ENCODE measurements around the gene COL11A2. TPM values are rescaled to one million over a fixed set of nuclear protein-coding genes. Genes with fewer than 3 reads are reported as not detected.
A peak's percentile ranks its signal among the peaks of the same experiment; 100 is the strongest.

Gene COL11A2
- total RNA-seq, 1 experiment from 2014 or later, result 3.7 TPM

- Mint-ChIP-seq H3K36me3 (peaks cover 12% of the 10 kb centered on the region), H3K27me3 (ENCODE audit: low read depth) (peaks cover 9% of the 10 kb centered on the region), H3K27ac (no peak overlapping the region; the same call in 1 of the 2 replicates), H3K9me3 (peaks cover 17% of the 10 kb centered on the region), H3K4me1 (peaks cover 23% of the 10 kb centered on the region), H3K4me3 (no peak overlapping the region)
- DNase-seq (ENCODE audit: low spot score), result no peak
- TF ChIP-seq TCF7 (CRISPR knock-in tag; IDR thresholded peaks at IDR 0.05; ENCODE audit: low read depth) (no peak), CTCF (IDR thresholded peaks at IDR 0.05) (peak; percentile 59; the same call in 1 of the 2 replicates)
- TF ChIP-seq, protein P1, sequence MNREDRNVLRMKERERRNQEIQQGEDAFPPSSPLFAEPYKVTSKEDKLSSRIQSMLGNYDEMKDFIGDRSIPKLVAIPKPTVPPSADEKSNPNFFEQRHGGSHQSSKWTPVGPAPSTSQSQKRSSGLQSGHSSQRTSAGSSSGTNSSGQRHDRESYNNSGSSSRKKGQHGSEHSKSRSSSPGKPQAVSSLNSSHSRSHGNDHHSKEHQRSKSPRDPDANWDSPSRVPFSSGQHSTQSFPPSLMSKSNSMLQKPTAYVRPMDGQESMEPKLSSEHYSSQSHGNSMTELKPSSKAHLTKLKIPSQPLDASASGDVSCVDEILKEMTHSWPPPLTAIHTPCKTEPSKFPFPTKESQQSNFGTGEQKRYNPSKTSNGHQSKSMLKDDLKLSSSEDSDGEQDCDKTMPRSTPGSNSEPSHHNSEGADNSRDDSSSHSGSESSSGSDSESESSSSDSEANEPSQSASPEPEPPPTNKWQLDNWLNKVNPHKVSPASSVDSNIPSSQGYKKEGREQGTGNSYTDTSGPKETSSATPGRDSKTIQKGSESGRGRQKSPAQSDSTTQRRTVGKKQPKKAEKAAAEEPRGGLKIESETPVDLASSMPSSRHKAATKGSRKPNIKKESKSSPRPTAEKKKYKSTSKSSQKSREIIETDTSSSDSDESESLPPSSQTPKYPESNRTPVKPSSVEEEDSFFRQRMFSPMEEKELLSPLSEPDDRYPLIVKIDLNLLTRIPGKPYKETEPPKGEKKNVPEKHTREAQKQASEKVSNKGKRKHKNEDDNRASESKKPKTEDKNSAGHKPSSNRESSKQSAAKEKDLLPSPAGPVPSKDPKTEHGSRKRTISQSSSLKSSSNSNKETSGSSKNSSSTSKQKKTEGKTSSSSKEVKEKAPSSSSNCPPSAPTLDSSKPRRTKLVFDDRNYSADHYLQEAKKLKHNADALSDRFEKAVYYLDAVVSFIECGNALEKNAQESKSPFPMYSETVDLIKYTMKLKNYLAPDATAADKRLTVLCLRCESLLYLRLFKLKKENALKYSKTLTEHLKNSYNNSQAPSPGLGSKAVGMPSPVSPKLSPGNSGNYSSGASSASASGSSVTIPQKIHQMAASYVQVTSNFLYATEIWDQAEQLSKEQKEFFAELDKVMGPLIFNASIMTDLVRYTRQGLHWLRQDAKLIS (CRISPR knock-in tag; IDR thresholded peaks at IDR 0.05; ENCODE audit: borderline replicate concordance), result no peak
- ChIA-PET CTCF (interaction anchor here (0.6 to 5.9 kb wide), 26 partner anchors 9 to 215 kb away, joined by 3 to 76 read pairs (median 4); partner anchors contain the start of genes HLA-DMA and HLA-DPB1), POLR2A (interaction anchor here (0.6 to 0.8 kb wide), 3 partner anchors 28 to 176 kb away, joined by 3 to 4 read pairs (median 4); no protein-coding TSS in a partner anchor)
- ATAC-seq, result no peak
These were observed 44.2 kb downstream of the COL11A2 start for GRCh38 chr6:33147807-33148666.

GRCh38 chr6:33144373-33144772 lies 47.9 kb downstream of the COL11A2 start:
- TF ChIP-seq ZNF512 (CRISPR knock-in tag; IDR thresholded peaks at IDR 0.05; ENCODE audit: borderline replicate concordance) (no peak), KAT7 (CRISPR knock-in tag; IDR thresholded peaks at IDR 0.05; ENCODE audit: borderline replicate concordance) (no peak)
- Mint-ChIP-seq H3K27me3 (ENCODE audit: low read depth) (no peaks in the 10 kb centered on the region), H3K9me3 (peaks cover 7% of the 10 kb centered on the region), H3K36me3 (peaks cover 6% of the 10 kb centered on the region; the same call in 1 of the 2 replicates), H3K4me1 (peaks cover 21% of the 10 kb centered on the region), H3K27ac (0 out of 2 replicates have a peak overlapping the region, but pooled peaks have one; percentile 13), H3K4me3 (no peak overlapping the region)
- ChIA-PET POLR2A (no interaction called here), CTCF (interaction anchor here (1.4 to 5.9 kb wide), 3 partner anchors 19 to 144 kb away, joined by 3 to 76 read pairs (median 5); no protein-coding TSS in a partner anchor)
- no peak for ATAC-seq
- DNase-seq (ENCODE audit: low spot score), result no peak

GRCh38 chr6:33143113-33143770 lies 49.0 kb downstream of the COL11A2 start:
- ATAC-seq (peak; percentile 93), DNase-seq (ENCODE audit: low spot score) (peak; percentile 50)
- TF ChIP-seq ELF4 (CRISPR knock-in tag; IDR thresholded peaks at IDR 0.05; ENCODE audit: low read depth) (no peak), NFATC4 (CRISPR knock-in tag; IDR thresholded peaks at IDR 0.05) (0 out of 2 replicates have a peak, but pooled peaks have one; percentile 22), PRRX2 (CRISPR knock-in tag; IDR thresholded peaks at IDR 0.05) (peak; percentile 33; the same call in 1 of the 2 replicates), ZNF671 (CRISPR knock-in tag; IDR thresholded peaks at IDR 0.05) (peak; percentile 60; the same call in 1 of the 2 replicates), NFE2L1 (CRISPR knock-in tag; IDR thresholded peaks at IDR 0.05) (0 out of 2 replicates have a peak, but pooled peaks have one; percentile 29)
- TF ChIP-seq, protein P2, sequence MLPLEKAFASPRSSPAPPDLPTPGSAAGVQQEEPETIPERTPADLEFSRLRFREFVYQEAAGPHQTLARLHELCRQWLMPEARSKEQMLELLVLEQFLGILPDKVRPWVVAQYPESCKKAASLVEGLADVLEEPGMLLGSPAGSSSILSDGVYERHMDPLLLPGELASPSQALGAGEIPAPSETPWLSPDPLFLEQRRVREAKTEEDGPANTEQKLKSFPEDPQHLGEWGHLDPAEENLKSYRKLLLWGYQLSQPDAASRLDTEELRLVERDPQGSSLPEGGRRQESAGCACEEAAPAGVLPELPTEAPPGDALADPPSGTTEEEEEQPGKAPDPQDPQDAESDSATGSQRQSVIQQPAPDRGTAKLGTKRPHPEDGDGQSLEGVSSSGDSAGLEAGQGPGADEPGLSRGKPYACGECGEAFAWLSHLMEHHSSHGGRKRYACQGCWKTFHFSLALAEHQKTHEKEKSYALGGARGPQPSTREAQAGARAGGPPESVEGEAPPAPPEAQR (CRISPR knock-in tag; IDR thresholded peaks at IDR 0.05), result peak; percentile 68; the same call in 1 of the 2 replicates
- Mint-ChIP-seq H3K36me3 (peaks cover 9% of the 10 kb centered on the region; the same call in 1 of the 2 replicates), H3K27ac (peak overlapping the region; percentile 51), H3K27me3 (ENCODE audit: low read depth) (no peaks in the 10 kb centered on the region), H3K4me1 (peaks cover 14% of the 10 kb centered on the region), H3K9me3 (peaks cover 7% of the 10 kb centered on the region), H3K4me3 (no peak overlapping the region)
- ChIA-PET CTCF (interaction anchor here (0.6 to 5.9 kb wide), 15 partner anchors 11 to 128 kb away, joined by 3 to 76 read pairs (median 5); no protein-coding TSS in a partner anchor), POLR2A (interaction anchor here (0.8 to 0.9 kb wide), 2 partner anchors 106 to 190 kb away, joined by 3 read pairs; partner anchors contain the start of gene HLA-DMA)
